GM21528 (cell line): Measurements from ENCODE around the gene YAP1.

Source experiments
- ATAC-seq: cut with Tn5 transposase; IDR thresholded peaks from one replicate; pipeline ENCODE4 v1.9.1; 2021; ENCODE audit warnings: mild to moderate bottlenecking, moderate library complexity; ENCODE audit not compliant: unreplicated experiment, low FRiP score

The YAP1 gene

GRCh38 chr11:102116453-102117205 is 6.4 kb downstream of the YAP1 start:
- ATAC-seq = no peak

- no peak for ATAC-seq
Observed at GRCh38 chr11:102117472-102118113, 7.3 kb downstream of the YAP1 start.

DNA sequence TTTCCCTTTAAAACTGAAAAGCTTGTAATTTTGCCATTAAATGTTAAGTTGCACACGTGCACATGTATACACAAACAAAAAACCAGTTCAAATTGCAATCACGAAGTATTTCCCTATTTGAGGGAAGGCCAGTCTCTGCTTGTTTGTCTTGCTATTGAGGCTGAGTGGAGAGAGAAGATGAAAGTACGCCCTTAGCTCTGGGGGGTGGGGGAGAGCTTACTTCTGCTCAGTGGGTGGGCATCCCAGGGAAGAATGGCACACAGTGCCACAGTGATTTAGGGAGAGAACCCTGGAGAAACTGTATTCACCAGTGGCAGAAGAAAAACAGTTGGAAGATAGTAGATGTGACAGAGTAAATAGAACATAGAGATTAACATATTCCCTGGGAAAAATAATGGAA is 8.7 kb downstream of the YAP1 start:
- ATAC-seq = no peak

- ATAC-seq = no peak
Observed at GRCh38 chr11:102119997-102120396, 9.8 kb downstream of the YAP1 start.

DNA sequence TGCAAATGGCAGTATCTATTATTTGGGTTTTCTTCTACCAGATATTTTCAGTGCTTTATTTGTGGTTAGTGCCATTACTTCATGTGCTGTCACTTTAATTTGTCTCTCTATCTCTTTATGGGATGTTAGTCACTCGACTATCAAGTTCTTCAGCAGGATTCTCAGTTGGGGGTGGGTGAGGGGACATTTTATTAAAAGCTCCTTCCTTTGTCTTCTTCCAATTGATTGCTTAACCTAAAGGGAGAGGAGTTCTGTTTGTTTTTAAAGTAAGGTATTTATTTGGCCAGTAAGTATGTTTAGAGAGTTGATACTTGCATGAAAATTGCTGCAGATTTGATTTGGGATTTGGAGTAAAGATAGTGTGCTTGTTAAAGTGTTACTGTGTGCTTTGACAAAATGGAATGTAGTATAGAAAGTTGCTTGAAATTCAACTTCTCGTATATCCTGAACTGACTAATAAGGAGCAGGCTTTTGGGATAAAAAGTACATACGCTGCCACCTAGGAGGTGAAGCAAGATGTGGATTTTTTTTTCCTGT is 10.3 kb downstream of the YAP1 start:
- ATAC-seq = no peak

DNA sequence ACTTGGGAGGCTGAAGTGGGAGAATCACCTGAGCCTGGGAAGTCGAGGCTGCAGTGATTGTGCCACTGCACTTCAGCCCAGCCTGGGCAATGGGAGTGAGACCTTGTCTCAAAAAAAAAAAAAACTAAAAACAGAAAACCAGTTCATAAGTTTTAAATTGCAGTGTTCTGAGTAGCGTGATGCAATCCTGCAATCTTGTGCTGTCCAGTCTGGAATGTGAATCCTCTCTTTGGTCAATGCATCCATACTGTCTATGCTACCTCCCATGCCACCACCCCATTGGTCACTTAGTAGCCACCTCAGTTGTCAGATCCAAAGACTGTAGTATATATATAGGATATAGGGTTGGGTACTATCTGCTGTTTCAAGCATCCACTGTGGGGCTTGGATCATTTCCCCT is 11.1 kb downstream of the YAP1 start:
- no peak for ATAC-seq

DNA sequence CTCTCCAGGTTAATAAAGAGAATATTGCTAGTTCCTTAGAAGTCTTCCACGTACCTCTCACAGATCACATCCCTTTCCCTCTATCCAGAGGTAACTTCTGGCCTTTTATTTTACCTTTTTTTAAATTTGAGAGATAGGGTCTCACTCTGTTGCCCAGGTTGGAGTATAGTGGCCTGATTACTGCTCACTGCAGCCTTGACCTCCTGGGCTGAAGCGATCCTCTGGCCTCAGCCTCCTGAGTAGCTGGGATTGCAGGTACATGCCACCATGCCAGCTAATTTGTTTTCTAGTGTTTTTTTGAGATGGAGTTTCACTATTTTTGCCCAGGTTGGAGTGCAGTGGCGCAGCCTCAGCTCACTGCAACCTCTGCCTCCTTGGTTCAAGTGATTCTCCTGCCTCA is 24.4 kb downstream of the YAP1 start:
- no peak for ATAC-seq

DNA sequence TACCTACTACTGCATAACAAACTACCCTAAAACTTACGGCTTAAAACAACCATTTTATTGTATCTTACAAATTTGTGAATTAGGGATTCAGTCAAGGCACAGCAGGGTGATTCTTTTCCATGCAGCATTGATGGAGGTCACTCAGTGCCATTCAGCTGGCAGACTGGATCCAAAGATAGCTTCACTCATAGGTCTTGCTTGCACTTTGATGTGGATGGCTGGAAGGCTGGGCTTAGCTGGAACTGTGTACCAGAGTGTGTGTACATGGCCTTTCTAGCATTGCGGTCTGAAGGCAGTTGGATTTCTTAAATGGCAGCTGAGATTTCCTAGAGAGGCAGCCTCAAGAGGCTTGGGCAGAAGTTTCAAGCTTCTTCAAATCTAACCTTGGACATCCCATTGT is 25.0 kb downstream of the YAP1 start:
- ATAC-seq = no peak

DNA sequence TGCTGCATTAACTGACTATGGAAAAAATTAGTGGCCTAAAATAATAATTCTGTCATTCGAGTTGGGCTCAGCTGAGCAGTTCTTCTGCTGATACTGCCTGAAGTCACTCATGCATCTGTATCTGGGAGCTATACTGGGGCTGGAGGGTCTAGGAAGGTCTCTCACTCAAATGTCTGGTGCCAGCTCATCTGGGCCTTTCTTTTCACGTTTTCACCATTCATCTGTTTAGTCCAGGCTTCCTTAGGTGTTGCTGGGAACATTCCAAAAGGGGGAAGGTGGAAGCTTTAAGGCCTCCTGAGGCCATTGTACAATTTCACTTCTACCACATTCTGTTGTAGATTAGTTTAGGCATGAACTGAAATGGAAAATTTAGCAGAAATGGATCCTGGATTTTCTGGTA is 28.0 kb downstream of the YAP1 start:
- ATAC-seq = no peak

GRCh38 chr11:102138670-102139069 is 28.4 kb downstream of the YAP1 start:
- ATAC-seq = no peak

- no peak for ATAC-seq
Observed at GRCh38 chr11:102139081-102139498, 28.8 kb downstream of the YAP1 start.

DNA sequence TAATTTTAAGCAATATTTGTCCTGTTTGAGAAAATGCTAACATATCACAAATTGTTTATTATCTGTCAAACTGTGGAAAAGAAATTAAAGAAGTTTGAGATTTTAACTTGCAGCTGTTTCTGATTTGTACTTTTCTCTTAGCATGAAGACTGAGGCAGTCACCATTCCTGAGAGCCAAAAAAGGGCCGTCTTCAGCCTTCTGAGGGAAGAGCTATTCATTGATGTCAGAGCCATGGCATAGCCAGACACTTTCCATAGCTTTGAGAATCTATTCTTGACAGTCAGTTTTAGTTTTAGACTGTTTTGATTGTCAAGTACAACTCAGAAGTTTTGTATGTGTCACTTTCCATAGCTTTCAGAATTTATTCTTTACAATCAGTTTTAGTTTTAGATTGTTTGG is 32.1 kb downstream of the YAP1 start:
- no peak for ATAC-seq

DNA sequence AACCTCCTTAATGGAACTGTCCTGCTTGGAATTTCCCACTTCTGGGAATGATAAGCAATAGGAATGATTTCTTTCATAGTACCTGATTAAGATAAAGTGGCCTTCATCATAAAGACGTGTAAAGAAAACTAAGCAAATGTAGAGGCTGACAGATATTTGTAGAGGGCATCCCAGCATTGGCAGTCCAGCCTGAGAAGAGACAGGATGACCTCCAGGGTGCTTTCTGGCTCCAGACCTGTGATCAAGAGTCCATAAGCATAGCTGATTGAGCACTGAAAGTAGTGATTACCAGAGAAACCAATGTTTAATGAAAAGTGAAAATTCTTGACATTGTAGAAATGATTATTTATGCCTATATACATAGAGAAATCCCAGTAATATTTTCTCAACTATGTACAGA is 33.6 kb downstream of the YAP1 start:
- ATAC-seq = no peak

DNA sequence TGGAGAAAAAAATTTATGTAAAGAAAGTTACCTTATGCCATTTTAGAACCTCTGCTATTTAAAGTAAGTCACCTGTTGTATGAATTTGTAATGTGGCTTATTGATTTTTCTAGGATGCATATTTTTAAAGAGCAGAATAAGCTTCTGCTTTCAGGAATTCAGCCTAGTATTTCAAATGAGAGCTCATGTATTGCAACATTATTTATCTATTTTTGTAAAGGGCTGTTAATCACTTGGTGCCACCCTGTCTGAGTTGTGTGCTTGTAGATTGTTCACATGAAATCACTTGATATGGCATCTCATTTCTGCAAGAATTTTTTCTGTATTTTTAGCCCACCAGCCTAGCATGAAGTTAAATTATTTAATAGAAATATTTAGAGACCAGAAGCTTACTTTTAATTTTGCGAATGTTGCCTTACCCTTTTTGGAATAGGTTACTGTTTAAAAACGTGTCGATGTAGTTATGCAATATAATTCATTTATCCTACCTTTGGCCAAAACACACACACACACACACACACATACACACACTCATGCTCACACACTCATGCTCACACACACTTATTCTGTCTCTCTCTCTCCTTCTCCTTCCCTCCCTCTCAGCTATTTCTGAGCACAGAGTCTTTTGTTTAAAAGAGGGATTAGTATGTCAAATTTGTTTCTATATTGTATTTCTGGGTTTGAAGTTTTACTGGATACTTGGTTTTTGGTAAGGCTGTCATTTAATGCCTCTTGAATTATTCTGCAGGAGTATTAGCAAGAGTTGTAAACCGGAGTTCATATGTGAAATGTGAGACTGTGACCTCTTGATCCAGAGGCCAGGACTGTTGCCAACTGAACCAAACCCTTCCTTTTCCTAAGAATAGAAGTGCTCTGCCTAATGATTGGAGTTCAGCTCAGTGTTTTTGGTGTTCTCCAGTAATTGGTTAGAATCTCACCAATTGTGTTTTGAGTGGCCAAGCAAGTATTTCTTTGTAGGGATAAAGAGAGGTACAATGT is 34.4 kb downstream of the YAP1 start:
- ATAC-seq = no peak

DNA sequence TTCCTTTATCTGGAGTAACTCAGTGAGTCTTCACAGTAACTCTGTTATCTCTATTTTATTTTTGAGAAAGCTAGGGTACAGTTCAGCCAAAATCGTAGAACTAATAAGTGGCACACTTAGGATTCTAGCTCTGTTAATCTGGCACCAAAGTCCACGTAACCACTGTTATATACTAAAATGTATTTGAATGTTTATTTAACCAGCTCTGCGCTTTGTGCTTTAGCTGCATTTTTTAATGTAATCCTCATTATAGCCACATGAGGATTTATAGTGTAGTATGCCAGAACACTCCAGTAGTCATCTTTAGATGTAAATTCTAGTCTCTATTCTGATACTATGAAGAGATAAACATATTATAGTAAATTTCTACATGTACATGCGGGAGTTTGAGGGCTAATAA is 36.8 kb downstream of the YAP1 start:
- no peak for ATAC-seq

GRCh38 chr11:102147632-102148031 is 37.4 kb downstream of the YAP1 start:
- no peak for ATAC-seq

- ATAC-seq = no peak
Observed at GRCh38 chr11:102148059-102148458, 37.8 kb downstream of the YAP1 start.

DNA sequence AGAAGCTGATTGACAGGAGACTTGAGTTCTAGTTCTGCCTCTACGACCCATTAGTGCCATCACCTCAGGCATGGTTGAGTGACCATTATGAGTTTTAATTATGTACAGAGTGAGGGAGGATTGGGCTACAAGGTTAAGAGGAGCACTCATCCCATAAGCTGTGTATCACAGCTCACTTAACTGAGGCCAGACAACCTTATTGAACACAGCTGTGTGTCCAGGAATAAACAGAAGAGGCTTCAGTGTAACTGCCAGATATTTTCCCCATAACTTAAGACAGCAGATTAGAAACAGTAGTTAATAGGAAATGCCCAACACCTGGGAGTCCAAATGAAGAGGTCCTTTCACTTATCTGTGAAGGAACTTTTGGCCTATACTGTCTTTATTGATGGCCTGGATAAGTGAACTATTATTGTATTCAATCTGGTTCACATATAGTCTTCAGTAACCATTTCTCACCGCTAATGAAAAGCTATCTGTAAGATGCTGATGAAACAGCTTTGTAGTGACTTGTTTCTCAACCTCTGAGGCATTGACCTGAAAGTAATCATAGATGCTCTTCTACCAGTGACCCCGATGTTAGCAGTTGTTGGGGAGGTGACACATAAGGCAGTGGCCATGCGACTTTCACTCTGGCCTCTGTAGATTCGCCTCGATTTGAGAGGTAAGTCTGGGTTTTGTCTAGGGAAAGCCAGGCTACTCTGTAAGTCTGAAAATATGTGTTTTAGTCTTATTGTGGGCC is 41.7 kb downstream of the YAP1 start:
- ATAC-seq = no peak

GRCh38 chr11:102153082-102153481 is 42.8 kb downstream of the YAP1 start:
- ATAC-seq = no peak

GRCh38 chr11:102154806-102155205 is 44.6 kb downstream of the YAP1 start:
- no peak for ATAC-seq
